Epidermal melanocyte (primary cell): ENCODE data around the gene NKAIN1.
"Not testable (repeated sequence)": the region's sequence is repeated elsewhere in the genome, so short reads cannot be mapped to it uniquely, and the experiment has no call there.

Experiments
- DNase-seq: peaks from one replicate; pipeline ENCODE4 v3.0.0; 2011; ENCODE audit warnings: low spot score; ENCODE audit not compliant: insufficient read length

The NKAIN1 gene

GRCh38 chr1:31239653-31240241 lies at the start of gene NKAIN1:
TSS of gene NKAIN1 (minus strand) at chr1:31239887. CDS start at chr1:31239547, 340 bp downstream.
- DNase-seq, result no peak

GRCh38 chr1:31289021-31289420 lies 49.3 kb upstream of the NKAIN1 start:
- no peak for DNase-seq

GRCh38 chr1:31287791-31288190 lies 48.1 kb upstream of the NKAIN1 start:
- not testable (repeated sequence) for DNase-seq

- not testable (repeated sequence) for DNase-seq
Observed at GRCh38 chr1:31282426-31282825, 42.7 kb upstream of the NKAIN1 start.

GRCh38 chr1:31273619-31274018 lies 33.9 kb upstream of the NKAIN1 start:
- no peak for DNase-seq

GRCh38 chr1:31272369-31272768 lies 32.7 kb upstream of the NKAIN1 start:
- no peak for DNase-seq

GRCh38 chr1:31266547-31266946 lies 26.9 kb upstream of the NKAIN1 start:
- no peak for DNase-seq

- DNase-seq, result no peak
Observed at GRCh38 chr1:31264790-31265386, 25.2 kb upstream of the NKAIN1 start.

- no peak for DNase-seq
Observed at GRCh38 chr1:31263408-31263807, 23.7 kb upstream of the NKAIN1 start.

GRCh38 chr1:31262393-31262792 lies 22.7 kb upstream of the NKAIN1 start:
- not testable (repeated sequence) for DNase-seq

GRCh38 chr1:31261916-31262315 lies 22.2 kb upstream of the NKAIN1 start:
- DNase-seq, result no peak

GRCh38 chr1:31259746-31260145 lies 20.1 kb upstream of the NKAIN1 start:
- DNase-seq, result no peak

- DNase-seq, result no peak
Observed at GRCh38 chr1:31258581-31258980, 18.9 kb upstream of the NKAIN1 start.

- DNase-seq, result no peak
Observed at GRCh38 chr1:31257213-31257612, 17.5 kb upstream of the NKAIN1 start.

GRCh38 chr1:31249854-31250253 lies 10.2 kb upstream of the NKAIN1 start:
- DNase-seq, result no peak

GRCh38 chr1:31248276-31248675 lies 8.6 kb upstream of the NKAIN1 start:
- DNase-seq, result no peak

- no peak for DNase-seq
Observed at GRCh38 chr1:31244326-31244725, 4.6 kb upstream of the NKAIN1 start.

- no peak for DNase-seq
Observed at GRCh38 chr1:31243501-31244286, 4.0 kb upstream of the NKAIN1 start.

- DNase-seq, result no peak
Observed at GRCh38 chr1:31241321-31241720, 1.6 kb upstream of the NKAIN1 start.

- no peak for DNase-seq
Observed at GRCh38 chr1:31238986-31239613, 587 bp downstream of the NKAIN1 start.

- no peak for DNase-seq
Observed at GRCh38 chr1:31238612-31238985, 1.1 kb downstream of the NKAIN1 start.

- no peak for DNase-seq
Observed at GRCh38 chr1:31234870-31235269, 4.8 kb downstream of the NKAIN1 start.
